Endothelial cell of hepatic sinusoid (primary cell): ENCODE results near the gene SLC12A4.
"Not testable (repeated sequence)": the region's sequence is repeated elsewhere in the genome, so short reads cannot be mapped to it uniquely, and the experiment has no call there.

Source experiments
- in situ Hi-C: cut with HindIII; loops from 2 replicates; pipeline ENCODE4 v1.10.0; 2017; ENCODE audit warnings: low sequenced_read_pairs

The SLC12A4 gene

DNA sequence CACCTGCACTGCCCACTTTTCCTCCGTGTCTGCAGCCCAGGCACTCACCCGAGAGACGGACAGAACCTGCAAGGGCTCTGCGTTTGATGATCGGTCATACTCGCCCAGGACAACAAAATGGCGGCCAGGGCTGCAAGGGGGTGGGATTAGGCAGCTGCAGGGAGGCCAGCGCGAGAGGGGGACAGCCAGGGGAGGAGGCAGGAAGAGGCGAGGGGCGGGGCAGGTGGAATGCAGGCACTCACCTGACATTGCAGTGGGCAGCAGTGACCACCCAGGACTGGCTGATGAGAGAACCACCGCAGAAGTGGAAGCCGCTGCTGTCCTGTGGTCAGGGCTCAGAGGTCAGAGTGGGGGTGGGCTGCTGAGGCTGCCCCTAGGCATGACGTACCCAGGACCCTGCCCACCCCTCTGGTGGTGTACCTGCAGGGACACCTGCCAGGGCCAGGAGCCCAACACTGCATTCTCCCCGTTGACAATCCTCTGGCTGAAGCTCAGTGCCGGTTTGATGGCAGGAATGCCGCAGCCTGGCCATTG, 37.7 kb downstream of the SLC12A4 start:
- in situ Hi-C loops, result no loop called here

DNA sequence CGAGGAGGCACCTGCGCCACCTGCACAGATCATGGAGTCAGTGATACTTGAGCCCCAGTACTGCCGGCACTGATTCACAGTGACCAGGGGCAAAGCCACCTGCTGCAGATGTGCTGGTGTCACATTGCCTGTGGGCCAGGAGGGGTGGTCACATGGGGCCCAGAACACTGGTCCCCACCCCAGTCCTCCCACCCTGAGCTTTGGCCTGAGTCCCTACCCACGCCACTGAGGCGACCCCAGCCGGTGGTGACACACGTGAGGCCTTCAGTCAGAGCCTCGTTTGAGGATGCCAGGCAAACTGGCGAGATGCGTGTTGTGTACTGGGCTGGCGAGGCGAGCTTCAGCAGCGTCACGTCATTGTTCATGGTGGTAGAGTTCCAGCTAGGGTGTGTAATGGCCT, 38.2 kb downstream of the SLC12A4 start:
- in situ Hi-C loops, result no loop called here

DNA sequence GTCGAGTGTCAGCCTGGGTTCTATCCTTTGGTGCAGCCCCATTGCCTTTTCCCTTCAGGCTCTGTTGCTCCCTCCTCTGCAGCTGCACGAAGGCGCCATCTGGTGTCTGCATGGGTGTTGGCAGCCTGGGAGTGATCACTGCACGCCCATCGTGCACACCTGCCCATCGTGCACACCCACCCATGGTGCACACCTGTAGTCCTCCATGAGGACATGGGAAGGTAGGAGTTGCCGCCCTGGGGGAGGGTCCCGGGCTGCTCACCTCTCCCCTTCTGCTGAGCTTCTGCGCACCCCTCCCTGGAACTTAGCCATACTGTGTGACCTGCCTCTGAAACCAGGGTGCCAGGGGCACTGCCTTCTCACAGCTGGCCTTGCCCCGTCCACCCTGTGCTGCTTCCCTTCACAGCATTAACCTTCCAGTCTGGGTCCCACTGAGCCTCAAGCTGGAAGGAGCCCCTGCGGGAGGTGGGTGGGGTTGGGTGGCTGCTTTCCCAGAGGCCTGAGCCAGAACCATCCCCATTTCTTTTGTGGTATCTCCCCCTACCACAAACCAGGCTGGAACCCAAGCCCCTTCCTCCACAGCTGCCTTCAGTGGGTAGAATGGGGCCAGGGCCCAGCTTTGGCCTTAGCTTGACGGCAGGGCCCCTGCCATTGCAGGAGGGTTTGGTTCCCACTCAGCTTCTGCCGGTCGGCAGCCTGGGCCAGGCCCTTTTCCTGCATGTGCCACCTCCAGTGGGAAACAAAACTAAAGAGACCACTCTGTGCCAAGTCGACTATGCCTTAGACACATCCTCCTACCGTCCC, 39.7 kb downstream of the SLC12A4 start:
- in situ Hi-C loops, result no loop called here

DNA sequence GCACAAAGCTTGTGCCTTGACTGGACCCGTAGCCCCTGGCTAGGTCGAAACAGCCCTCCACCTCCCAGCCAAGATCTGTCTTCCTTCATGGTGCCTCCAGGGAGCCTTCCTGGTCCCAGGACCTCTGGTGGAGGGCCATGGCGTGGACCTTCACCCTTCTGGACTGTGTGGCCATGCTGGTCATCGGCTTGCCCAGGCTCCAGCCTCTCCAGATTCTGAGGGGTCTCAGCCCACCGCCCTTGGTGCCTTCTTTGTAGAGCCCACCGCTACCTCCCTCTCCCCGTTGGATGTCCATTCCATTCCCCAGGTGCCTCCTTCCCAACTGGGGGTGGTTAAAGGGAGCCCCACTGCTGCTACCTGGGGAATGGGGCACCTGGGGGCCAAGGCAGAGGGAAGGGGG, 40.3 kb downstream of the SLC12A4 start:
- in situ Hi-C loops, result no loop called here

DNA sequence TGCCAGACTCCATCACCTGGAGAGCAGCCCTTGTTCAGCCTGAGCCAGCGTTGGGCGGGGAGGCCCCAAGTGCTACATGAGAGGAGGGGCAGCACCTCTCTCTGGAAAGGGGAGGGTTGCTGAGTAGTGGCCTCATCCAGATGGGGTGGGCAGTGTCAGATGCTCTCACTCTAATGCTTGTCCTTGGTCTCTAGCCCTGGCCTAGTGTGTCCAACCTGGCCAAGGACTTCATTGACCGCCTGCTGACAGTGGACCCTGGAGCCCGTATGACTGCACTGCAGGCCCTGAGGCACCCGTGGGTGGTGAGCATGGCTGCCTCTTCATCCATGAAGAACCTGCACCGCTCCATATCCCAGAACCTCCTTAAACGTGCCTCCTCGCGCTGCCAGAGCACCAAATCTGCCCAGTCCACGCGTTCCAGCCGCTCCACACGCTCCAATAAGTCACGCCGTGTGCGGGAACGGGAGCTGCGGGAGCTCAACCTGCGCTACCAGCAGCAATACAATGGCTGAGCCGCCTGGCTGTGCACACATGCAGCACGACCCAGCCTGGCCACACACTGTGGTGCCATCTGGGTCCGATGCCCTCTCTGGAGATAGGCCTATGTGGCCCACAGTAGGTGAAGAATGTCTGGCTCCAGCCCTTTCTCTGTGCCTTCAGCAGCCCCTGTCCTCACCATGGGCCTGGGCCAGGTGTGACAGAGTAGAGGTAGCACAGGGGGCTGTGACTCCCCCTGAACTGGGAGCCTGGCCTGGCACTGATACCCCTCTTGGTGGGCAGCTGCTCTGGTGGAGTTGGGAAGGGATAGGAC, 41.1 kb downstream of the SLC12A4 start:
- in situ Hi-C loops, result no loop called here

DNA sequence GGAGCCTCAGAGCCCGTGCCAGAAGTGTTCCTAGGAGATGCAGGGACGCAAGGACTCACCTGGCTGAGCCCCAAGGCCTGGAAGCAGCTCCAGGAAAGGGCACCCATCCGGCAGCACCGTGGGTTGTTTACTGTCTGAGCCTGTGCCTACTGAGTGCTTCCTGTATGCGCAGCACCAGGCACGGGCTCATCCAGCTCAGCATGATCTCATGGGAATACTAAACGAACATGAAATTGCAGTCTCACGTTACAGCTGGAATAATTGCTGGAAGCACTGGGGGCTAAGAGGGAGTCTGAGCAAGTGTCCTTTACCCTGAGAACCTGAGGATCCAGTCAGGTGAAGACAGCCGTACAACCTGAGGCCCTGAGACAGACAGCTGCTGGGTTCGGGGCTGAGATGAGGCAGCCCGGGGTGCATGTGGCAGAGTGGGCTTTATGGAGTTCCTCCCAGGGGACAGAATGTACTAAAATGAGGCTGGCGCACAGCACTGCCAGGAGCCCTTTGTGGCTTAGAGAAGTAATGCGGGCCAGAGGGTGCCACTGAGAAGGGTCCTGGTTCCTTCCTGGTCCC, 42.2 kb downstream of the SLC12A4 start:
- in situ Hi-C loops, result no loop called here

DNA sequence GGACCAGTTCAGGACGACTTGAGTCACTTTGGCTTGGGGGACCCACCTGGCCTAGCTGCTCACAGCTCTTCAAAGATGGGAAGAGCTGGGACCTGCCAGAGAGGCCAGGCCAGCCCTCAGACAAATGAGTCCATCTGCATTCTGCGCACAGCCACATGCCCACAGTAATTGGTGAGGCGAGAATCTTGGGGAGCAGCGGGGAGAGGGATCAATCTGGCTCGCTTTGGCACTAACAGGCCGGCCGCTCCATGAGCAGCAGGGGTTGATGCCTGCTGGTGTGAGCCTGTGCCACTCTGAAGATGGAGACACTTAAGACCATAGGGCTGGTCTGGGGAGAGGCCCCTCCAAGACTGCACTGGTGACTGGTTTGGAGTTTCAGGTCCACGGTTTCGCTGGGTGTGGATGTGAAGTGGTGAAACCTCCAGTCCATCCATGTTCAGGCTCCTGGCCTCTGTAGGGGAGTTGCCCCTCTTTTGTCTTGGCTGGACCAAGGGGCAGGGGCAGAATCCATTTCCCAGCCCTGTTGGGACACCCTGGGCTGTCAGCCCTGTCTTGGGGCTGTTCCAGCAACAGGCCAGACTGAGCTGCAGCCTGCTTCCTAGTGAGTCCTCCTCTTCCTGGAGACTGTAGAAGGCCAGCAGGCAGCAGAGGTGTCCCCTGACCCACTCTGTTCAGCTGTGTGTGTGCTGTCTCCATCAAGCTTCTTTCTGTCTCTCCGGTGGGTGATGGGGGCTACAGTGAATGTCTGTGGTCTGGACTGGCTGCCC, 44.1 kb downstream of the SLC12A4 start:
- in situ Hi-C loops, result no loop called here

DNA sequence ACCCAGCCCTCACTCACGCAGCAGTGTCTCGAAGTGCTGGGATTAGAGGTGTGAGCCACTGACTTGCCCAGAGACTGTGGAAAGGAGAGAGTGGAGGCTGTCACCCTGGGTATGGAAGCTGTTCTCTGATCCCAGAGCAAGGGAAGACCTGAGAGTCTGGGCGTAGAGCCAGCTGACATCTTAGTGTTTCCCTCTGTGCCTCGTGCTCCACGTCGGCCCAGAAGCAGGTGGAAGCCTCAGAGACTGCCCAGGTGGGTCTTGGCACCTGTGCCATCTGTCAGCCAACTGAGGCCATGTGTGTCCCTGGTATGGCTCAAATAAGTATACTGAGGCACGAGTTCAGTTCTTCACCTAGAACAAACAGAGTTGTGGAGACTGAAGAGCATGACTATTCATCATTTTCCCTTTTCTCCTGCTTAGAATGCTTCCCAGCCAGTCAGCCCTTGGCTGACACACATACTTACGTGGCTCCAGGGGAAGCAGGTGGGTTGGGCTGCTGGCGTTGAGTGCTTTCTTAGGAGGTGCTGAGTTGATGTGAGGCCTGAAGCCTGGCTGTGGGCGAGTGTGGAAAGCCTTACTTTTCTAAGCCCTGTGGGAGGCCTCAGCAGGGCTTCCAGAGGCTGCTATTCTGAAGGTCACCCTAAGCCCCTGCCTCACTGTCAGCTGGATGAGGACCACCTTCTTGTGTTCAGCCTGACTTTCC, 44.9 kb downstream of the SLC12A4 start:
- in situ Hi-C loops, result no loop called here

DNA sequence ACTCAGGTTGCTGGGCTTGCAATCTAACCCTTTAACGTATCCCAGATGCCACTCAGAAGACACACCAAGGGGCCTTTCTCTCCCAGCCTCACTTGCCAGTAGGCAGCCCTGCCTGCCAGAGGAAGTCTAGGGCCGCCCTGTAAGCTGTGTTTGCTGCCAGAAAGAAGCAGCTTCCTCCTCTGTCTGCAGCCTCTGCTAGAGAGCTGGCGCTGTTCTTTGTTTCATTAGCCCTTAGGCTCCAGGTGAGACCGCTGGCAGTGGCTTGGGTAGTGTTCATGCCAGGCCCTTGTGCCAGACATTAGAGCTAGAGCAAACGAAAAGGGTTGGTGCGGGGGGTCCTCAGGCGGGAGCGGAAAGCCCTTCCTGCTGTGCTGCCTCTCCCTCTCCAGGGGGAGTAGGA, 45.7 kb downstream of the SLC12A4 start:
- in situ Hi-C loops, result no loop called here

DNA sequence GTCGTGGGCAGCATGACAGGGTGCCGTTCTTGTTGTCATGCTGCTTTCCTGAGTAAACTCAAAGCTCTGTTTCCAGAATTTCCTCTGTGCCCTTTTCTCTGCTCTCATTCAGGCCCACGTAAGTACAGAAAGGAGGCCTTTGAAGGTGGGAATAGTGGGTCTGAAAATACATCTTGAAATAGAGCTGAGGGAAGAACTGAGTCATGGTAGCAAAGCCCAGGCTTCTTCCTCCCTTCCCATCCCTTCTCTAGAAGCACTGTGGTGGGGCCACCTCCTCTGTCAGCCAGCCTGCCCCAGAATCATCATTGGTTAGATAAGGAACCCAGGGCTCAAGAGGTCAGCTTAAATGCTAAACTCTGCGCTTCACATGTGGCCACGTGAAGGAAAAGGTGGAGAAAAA, 46.2 kb downstream of the SLC12A4 start:
- in situ Hi-C loops, result no loop called here

DNA sequence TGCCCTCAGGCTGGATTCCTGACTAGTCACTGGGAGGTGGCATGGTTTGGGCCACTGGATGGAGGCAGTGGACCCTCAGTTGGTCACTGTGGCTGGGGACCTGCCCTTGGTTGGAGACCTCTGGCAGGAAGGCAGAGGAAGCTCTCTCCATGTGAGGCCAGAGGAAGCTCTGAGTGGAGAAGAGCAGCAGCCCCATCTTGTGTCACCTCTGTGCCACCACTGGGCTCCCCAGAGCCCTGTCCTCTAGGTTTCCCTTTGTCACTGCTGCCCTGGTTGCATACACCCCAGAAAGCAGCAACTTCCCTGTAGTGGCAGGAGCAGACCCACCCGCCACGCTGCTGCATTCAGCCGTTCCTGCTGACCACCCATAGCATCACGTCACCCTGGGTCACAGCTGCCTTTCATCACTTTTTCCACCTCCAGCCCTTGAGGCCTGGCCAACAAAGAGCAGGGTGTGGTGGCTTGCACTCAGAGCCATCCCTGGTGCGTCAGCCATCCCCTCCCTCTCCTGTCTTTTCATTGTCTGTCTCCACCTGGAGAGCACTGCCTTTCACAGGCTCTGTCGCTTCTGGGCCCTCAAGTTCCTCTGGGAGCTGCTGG, 48.7 kb downstream of the SLC12A4 start:
- in situ Hi-C loops, result no loop called here

DNA sequence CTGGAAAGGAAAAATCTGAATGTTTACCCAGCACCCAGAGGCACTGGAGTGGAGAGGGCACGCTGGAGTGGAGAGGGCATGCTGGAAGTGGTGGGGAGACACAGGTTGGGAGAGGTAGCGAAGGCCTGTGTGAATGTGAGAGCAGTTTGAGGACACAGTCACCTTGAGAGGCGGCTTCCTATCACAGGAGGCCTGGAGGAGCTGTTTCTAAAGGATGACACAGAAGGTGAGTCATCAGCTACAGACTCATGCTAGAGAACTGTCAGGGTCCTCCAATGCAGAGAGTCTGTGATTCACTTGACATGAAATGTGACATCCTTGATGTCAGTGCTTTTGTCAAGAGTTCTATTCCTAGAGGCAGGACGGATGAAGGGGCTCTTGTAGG, 50.6 kb downstream of the SLC12A4 start:
- in situ Hi-C loops, result no loop called here

DNA sequence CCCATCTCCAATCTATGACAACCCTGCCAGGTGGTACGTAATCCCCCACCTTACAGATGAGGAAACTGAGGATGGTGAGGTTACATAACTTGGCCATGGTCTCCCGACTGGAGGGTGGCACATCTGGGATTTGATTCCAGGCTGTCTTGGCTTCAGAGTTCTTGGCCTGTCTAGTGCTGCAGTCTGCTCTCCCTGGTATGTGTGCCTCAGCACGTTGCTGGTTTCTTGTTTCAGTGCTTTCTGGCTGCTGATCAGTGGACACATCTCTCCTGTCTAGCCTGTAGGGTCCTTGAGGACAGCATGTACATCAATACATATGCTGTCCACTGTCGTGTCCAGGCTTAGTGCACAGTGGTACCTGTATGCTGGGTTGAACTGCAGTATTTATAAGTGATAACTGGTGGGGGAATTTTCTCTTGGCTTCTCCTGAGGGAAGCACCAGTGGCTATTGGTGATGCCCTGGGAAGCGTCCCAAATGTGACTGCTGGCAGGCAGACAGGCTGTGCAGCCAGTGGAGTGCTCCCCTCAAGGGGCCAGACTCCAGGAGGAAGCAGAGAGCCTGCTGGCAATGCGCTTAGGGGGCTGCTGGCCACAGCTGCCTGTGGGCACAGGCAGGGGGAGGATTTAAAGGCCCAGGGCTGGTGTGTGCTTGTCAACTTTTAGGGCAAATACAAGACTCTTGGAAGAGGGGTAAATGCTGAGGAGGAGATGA, 51.1 kb downstream of the SLC12A4 start:
- in situ Hi-C loops, result no loop called here

DNA sequence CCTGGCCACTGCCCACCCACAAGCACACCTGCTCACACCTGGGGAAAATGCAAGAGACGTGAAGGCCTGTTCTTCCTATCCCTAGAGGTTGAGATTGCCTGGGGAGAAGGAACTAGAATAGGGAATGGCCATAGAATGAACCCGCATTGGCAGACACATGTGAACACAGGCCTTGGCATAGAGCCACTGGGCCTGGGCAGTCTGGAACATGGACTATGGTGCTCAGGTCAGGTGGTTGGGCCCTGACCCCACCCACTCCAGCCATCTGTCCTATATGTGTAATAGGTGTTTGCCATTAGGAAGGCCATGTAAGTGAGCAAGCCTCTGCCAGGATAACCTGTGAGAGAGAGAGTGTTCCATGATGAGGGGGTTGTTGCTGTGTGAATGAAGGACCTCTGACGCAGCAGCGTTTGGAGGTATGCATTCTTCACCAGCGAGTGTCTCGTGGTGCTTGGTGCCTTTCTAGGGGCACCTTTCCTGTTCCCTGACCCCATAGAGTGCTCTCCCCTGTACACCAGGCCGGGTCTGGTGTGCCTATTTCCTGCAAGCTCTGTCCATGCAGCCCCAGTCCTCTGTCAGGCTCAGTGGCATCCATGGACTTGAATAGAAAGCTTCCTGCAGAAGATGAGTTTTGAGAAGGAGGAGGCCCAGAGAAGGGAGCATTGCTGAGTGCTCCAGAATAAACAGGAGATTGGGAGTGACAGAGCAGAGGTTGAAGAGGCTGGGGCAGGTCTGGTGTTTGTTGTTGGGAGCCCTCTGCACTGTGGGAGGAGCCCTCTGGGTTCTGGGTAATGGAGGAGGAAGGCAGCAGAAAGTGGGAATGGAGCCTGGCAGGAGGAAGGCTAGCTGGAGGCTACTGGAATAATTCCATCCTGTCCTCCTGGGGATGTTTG, 52.4 kb downstream of the SLC12A4 start:
- in situ Hi-C loops, result no loop called here

DNA sequence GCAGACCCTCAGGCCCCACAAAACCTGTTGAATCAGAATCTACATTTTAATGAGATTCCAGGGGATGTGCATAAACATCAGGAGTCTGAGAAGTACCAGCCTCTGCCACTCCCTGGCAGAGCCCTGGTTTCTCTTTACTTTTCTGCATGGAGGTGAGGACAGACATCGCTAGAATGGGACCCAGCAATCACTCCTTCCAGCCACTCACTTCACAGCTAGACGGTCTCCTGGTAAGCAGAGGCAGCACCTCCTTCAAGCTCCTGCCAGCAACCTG, 53.0 kb downstream of the SLC12A4 start:
- in situ Hi-C loops, result not testable (repeated sequence)

DNA sequence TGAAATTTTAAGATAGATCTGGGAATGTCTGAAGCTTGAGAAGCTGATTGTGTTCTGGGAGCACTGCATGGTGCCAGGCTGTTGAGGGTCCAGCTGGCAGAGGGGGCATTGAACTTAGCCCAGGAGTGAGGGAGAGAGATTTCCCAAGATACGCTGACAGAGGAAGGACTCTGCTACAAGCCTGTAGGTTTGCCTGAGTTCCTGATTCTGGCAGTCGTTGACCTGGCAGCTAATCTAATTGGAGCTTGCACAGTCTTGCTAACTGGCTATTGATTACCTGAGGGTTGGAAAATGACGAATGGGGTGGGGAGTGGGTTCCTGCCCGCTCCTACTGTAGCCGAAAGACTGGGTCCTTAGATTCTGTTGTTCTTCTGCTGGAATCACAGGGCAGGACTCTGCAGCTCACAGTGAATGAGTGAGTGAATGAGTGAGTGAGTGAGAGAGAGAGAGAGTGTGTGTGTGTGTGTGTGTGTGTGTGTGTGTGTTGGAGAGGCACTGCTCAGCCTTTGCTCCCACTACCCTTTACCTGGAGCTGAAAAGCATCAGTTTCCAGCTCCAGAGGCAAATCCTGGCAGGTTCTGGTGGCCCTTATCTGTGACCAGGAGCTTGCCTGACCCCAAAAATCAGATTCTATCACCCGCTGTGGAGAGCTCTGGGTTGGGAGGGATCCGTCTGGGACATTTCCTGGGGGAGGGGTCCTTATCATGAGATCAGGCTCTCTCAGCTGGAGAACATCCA, 53.5 kb downstream of the SLC12A4 start:
- in situ Hi-C loops, result loop anchor here (5.0 kb wide), 1 partner anchor 93 kb away; no protein-coding TSS in a partner anchor

DNA sequence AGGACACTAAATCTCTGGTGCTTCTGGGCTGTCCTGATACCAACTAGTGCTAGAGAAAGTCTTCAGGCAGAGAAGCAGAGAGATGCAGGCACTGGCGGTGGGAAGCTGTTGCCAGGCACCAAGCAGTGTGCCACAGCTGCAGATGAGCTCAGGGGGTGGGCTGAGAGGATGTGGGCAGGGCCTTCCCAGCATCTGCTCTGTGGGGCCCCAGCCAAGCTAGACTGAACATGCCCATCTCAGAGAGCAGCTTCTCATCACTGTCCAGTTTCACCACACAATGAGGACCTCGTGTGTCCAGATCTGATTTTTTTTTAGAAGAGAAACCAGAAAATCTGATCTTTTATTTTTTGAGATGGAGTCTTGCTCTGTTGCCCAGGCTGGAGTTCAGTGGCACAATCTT, 58.3 kb downstream of the SLC12A4 start:
- in situ Hi-C loops, result loop anchor here (5.0 kb wide), 1 partner anchor 88 kb away; no protein-coding TSS in a partner anchor
